NCI-H2107 (cell line): Measurements from ENCODE around the gene PLP2.

ENCODE experiments used
- DNase-seq: peaks from one replicate; lab custom pipeline; 2025; lab: John Stamatoyannopoulos, UW

Gene PLP2

GRCh38 chrX:49186125-49187027 lies 14.7 kb downstream of the PLP2 start, which contains the start of gene PRICKLE3:
PRICKLE3 (minus strand) TSS chrX:49186373; CDS start chrX:49186297, 76 bp downstream.
- DNase-seq = peak; percentile 44

DNA sequence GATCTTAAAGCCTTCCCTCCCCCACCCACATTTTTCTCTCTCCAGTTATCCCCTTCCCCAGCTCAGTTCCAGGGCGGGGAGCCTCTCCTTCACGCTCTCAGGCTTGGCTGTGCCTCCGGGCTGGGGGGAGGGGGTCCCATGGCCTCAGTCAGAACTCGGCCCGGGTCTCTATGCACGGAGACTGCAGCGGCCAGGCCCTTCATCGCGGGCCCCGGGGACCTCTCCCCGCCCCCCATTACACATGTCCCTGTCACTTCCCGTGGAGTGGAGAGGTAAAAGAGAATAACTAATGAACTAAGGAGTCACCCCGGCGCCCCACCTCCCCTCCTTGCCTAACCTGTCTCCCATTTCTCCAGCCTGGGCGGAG lies 15.3 kb downstream of the PLP2 start:
- no peak for DNase-seq

GRCh38 chrX:49187526-49187925 lies 15.8 kb downstream of the PLP2 start:
- DNase-seq = no peak

DNA sequence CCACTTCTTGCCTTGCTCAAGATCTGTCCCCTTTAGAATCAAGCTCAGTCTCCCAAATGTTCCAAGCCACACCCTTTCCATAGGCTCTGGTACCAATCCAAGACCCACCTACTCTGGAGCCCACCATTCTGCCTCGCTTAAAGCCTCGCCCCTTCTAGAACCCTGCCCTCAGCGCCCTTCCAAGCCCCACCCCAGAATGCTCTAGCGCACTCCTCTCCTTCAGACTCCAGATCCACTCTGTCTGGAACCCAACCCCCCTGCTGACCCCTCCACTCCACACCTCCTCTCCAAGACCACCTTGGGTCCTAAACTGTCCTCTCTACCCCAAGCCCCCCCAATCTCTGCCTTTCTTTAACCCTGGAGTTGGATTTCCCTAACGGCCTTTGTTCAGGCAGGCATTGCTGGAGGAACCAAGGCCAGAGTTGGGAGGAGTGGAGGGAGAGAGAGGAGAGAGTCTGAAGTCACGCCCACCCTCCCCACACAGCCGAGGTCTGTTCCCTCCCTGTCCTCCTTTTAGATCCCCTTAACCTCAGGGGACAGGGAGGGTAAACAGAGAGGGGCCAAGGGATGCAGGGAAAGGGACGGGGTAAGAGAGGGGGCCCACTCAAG lies 16.9 kb downstream of the PLP2 start:
- no peak for DNase-seq

DNA sequence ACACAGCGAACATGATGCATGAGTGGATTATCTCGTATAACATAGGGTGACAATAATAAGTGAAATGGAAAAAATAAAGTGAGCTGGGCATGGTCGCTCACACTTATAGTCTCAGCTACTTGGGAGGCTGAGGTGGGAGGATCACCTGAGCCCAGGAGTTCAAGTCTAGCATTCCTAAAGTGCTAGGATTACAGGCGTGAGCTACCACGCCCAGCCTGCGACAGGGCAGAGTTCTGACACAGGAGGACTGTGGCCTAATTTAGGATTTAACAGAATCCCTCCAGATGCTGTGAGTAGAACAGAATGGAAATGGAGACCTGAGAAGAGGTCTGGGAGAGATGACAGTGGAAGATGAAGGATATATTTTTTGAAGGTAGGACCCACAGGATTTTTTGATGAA lies 17.9 kb downstream of the PLP2 start:
- DNase-seq = no peak

- DNase-seq = peak; percentile 95
Measured at GRCh38 chrX:49190821-49191573, 19.3 kb downstream of the PLP2 start.

DNA sequence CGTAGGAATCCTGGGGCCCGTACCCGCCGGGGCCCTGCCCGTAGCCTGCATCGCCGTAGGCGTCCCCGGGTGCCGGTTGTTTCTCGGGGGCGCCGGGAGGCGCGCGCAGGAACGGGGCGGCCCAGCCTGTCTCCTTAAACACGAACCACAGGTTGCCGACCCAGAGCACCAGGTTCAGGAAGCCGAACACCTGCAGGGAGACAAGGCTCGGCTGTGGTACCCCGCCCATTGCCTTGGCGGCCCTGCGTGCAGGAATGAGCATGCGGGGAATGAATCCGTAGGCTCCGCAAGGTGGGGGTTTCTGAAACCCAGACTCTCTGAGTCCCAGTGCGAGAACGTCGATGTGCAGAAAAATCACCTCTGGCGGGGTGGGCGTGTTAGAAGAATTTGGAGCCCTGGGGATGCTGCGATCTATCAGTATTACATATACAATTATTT lies 19.9 kb downstream of the PLP2 start:
- DNase-seq = no peak

- no peak for DNase-seq
Measured at GRCh38 chrX:49192722-49193328, 21.1 kb downstream of the PLP2 start.

- DNase-seq = no peak
Measured at GRCh38 chrX:49193542-49193964, 21.9 kb downstream of the PLP2 start.

DNA sequence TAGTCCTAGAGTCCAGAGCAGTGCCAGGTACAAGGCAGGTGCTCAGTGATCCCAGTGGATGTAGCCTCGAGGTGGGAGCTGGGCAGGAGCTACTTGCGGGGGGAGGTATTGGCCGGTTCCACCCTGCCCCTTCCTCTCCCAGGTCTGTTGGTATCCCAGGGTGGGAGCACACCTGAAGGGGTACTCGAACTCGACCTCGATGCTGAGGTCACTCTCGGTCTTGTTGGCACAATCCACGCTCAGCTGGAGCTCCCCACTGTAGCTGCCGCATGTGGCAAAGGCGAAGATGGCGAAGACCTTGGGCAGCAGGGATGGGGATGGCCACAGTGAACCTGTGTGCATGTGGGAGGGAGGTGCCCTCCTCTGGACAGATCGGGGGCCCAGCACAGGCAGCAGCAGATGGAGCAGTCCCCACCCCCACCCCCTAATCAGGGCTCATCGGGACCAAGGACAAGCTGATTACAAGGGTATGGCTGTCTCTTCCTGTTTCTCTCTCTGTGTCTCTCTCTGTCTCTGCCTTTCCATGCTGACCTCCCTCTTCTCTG lies 25.9 kb downstream of the PLP2 start:
- no peak for DNase-seq

DNA sequence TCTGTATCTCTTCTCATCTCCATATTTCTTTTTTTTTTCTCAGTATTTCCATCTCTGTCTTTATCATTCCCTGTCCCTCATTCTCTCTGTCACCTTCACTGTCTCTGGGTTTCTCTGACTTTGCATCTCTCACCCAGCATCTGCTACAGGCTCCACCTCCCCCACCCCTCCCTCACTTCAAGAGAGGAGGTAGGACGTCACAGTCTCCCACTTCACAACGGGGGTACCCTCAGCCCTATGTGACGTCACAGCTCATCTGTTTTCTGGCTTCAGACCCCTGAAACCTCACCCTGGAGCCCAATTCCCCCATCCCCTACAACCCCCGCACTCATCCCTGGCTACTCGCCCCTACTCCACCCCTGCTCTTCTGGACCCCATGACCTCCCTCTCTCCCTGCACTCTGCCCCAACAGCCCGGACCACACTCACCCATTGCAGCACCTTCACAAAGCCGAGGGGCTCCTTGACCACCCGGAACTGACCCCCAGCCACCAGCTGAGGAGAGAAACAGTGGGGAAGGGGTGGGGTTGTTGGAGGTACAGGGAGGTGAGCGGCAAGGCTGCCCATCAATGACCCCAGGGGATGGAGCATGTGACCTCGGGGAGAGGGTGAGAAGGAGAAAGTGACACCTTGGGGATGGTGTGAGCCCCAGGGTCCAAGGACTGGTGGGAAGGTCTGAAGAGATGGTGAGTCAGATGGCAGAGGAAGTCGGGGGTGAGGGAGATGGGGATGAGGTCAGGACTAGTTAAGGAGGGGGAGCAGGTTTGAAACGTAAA lies 27.0 kb downstream of the PLP2 start:
- DNase-seq = no peak

- DNase-seq = no peak
Measured at GRCh38 chrX:49199315-49199595, 27.6 kb downstream of the PLP2 start.

DNA sequence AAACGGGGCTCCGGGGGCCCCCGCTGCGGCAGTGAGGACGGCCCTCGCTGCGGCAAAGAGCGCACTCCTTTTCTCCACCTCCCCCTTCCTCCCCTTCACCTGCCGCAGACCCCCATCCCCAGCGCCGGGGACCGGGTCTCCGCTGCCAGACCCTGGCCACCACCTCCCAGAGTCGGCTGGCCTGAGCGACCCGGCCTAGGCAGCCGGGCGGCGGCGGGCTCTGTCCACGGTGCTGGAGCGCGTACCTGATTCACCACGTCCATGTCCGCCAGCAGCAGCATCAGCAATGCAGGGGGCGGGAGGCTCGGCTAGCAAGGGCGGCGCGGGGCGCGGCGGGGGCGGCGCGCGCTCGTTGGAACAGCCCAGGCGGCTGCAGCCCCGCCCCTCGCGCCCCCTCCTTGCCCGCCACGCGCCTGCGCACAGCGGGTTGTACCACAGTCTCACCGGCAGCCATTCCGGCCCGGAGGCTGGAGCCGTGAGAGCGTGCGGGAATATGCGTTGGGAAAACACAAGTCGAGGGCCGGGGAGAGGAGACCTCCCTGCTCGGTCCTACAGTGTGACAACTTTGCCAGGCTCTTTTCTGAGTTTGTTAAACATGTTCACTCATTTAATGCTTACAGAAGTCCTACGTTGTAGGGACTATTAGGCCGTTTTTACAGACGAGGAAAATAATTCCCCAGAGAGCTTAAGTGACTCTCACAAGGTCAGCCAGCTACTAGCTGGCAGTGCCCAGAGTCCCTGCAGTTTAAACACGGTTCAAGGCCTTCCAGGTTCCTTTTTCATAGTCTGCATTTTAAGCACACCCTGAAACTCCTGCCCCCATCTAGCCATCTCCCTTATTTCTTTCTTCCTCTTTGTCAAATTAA lies 28.4 kb downstream of the PLP2 start, which contains the start of gene SYP:
SYP (minus strand) TSS at position 288 of the 866 bp plus-strand sequence; CDS start at position 281, 7 bp downstream.
- peak; percentile 80 for DNase-seq

- no peak for DNase-seq
Measured at GRCh38 chrX:49202022-49202421, 30.3 kb downstream of the PLP2 start.

DNA sequence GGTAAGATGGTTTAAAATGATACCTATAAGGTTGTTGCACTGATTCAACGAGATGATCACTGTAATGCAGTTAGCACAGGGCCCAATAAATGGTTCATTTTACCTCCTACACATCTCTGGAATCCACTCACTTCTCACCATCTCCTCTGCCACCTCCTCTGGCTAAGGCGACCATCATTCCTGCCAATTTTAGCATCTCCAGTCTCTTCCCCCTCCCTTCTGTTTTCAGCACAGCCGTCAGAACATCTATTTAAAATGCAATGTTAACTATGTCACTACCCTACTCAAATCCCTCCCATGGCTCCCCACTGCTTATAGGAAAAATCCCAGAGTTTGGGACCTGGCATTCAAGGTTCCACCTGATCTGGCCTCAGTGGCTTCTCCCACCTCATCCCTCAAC lies 31.8 kb downstream of the PLP2 start:
- DNase-seq = no peak

DNA sequence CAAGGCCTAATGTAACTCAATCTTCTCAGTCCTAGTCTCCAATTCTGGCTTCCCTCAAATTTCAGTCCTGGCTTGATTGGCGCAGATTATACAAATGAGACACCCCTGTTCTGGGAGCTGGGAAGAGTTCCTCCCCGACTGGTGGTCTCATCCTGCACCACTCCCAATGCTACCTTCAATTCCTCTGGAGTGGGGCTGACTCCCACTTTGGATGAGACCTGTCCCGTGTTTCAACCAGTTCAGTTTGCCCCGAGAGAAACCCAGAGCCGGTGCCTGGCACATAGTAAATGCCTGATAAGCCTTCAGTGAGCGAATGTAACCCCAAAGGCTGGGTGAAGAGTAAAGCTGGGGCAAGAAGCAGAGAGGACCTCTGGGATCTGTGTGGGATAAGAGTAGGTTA lies 32.3 kb downstream of the PLP2 start:
- no peak for DNase-seq

- DNase-seq = no peak
Measured at GRCh38 chrX:49204709-49205108, 33.0 kb downstream of the PLP2 start.

DNA sequence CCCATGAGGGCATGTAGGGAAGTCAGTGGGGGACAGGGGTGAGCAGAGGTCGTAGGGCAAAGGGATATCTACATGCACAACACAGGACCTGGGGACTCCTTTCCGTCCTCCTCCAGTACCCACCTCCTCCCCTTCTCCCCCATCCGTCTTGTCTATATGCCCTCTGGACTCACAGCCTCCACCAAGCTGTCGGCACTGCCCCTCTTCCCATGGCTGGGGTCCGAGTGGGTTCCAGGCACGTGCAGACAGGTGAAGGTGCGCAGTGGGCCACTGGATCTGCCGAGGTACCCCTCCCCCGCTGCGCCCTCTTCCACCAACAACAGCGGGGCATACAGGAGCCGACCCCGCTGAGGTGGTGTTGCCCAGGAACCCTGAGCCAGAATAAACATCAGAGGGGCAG lies 33.7 kb downstream of the PLP2 start:
- no peak for DNase-seq

DNA sequence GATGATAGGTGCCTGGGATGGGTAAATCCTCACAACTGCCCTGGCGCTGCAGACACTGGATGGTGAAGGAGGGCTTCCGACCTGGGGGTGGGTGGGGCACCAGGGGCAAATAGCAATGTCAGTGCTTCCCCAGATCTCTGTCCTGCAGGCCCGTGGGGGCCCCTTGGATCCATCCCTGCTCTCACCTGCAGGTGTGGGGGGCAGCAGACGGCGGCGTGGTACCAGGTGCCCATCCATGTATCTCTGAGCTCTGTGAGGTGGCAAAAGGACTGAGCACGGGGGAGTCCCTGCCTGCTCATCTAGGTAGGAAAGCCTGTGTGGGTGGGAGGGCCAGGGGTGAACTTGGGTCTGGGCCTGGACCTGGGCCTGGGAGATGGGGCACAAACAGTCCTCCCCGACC lies 34.8 kb downstream of the PLP2 start:
- no peak for DNase-seq

- no peak for DNase-seq
Measured at GRCh38 chrX:49208399-49208798, 36.7 kb downstream of the PLP2 start.
